GM19324 (cell line): ENCODE data around the gene CLSTN2.

ENCODE experiments used
- ATAC-seq: cut with Tn5 transposase; IDR thresholded peaks from one replicate; pipeline ENCODE4 v1.9.1; 2021; ENCODE audit warnings: mild to moderate bottlenecking, moderate library complexity; ENCODE audit not compliant: unreplicated experiment, low FRiP score

The CLSTN2 gene

GRCh38 chr3:140050396-140050795, 115.4 kb downstream of the CLSTN2 start:
- no peak for ATAC-seq

GRCh38 chr3:140051019-140051957, 116.3 kb downstream of the CLSTN2 start:
- no peak for ATAC-seq

GRCh38 chr3:140052771-140053702, 118.1 kb downstream of the CLSTN2 start:
- no peak for ATAC-seq

GRCh38 chr3:140053794-140054193, 118.8 kb downstream of the CLSTN2 start:
- no peak for ATAC-seq

GRCh38 chr3:140055092-140055791, 120.3 kb downstream of the CLSTN2 start:
- ATAC-seq: no peak

GRCh38 chr3:140056047-140056446, 121.1 kb downstream of the CLSTN2 start:
- no peak for ATAC-seq

GRCh38 chr3:140061211-140061610, 126.2 kb downstream of the CLSTN2 start:
- ATAC-seq: no peak

- no peak for ATAC-seq
Observed at GRCh38 chr3:140062461-140062860, 127.5 kb downstream of the CLSTN2 start.

- no peak for ATAC-seq
Observed at GRCh38 chr3:140067487-140067886, 132.5 kb downstream of the CLSTN2 start.

- ATAC-seq: no peak
Observed at GRCh38 chr3:140068494-140069017, 133.6 kb downstream of the CLSTN2 start.

- no peak for ATAC-seq
Observed at GRCh38 chr3:140073278-140074045, 138.5 kb downstream of the CLSTN2 start.

GRCh38 chr3:140076552-140076951, 141.6 kb downstream of the CLSTN2 start:
- ATAC-seq: no peak

- no peak for ATAC-seq
Observed at GRCh38 chr3:140077406-140077805, 142.4 kb downstream of the CLSTN2 start.

- no peak for ATAC-seq
Observed at GRCh38 chr3:140078343-140078742, 143.4 kb downstream of the CLSTN2 start.

GRCh38 chr3:140078940-140079339, 144.0 kb downstream of the CLSTN2 start:
- ATAC-seq: no peak

GRCh38 chr3:140081887-140082286, 146.9 kb downstream of the CLSTN2 start:
- no peak for ATAC-seq

- ATAC-seq: no peak
Observed at GRCh38 chr3:140085001-140085400, 150.0 kb downstream of the CLSTN2 start.

GRCh38 chr3:140086642-140087041, 151.7 kb downstream of the CLSTN2 start:
- no peak for ATAC-seq

- ATAC-seq: no peak
Observed at GRCh38 chr3:140088058-140088457, 153.1 kb downstream of the CLSTN2 start.

GRCh38 chr3:140088513-140088912, 153.5 kb downstream of the CLSTN2 start:
- ATAC-seq: no peak
